Measurements from ENCODE around the gene IL4R. TPM values are rescaled to one million over a fixed set of nuclear protein-coding genes. Genes with fewer than 3 reads are reported as not detected.
"Not testable (repeated sequence)": the region's sequence is repeated elsewhere in the genome, so short reads cannot be mapped to it uniquely, and the experiment has no call there.

Gene IL4R
- total and polyA plus RNA-seq, 2 experiments from 2014 or later = 38.1 to 66.1 TPM

- no peak overlapping the region for H3K27ac ChIP-seq
- no peak overlapping the region for H3K4me3 ChIP-seq
- no peaks in the 10 kb centered on the region for H3K9me3 ChIP-seq (ENCODE audit: low read depth)
- H3K36me3 ChIP-seq = no peaks in the 10 kb centered on the region
- no peak for DNase-seq (ENCODE audit: low read depth in 1 of 2, low spot score in 1 of 2)
- TF ChIP-seq CTCF (IDR thresholded peaks at IDR 0.05; ENCODE audit: low read depth, low read length) = no peak
- no peaks in the 10 kb centered on the region for H3K4me1 ChIP-seq (ENCODE audit: low read depth)
- no peaks in the 10 kb centered on the region for H3K27me3 ChIP-seq
Measured at GRCh38 chr16:27269300-27270150, 44.2 kb upstream of the IL4R start.

GRCh38 chr16:27270349-27270748 lies 43.4 kb upstream of the IL4R start:
- Histone ChIP-seq H3K36me3 (no peaks in the 10 kb centered on the region), H3K27me3 (no peaks in the 10 kb centered on the region), H3K4me3 (no peak overlapping the region), H3K9me3 (ENCODE audit: low read depth) (no peaks in the 10 kb centered on the region), H3K27ac (no peak overlapping the region), H3K4me1 (ENCODE audit: low read depth) (no peaks in the 10 kb centered on the region)
- TF ChIP-seq CTCF (IDR thresholded peaks at IDR 0.05; ENCODE audit: low read depth, low read length) = no peak
- DNase-seq (ENCODE audit: low read depth in 1 of 2, low spot score in 1 of 2) = no peak

GRCh38 chr16:27272076-27272475 lies 41.7 kb upstream of the IL4R start:
- H3K27me3 ChIP-seq = no peaks in the 10 kb centered on the region
- H3K27ac ChIP-seq = no peak overlapping the region
- H3K4me1 ChIP-seq (ENCODE audit: low read depth) = no peaks in the 10 kb centered on the region
- no peak for DNase-seq (ENCODE audit: low read depth in 1 of 2, low spot score in 1 of 2)
- no peak overlapping the region for H3K4me3 ChIP-seq
- no peaks in the 10 kb centered on the region for H3K36me3 ChIP-seq
- H3K9me3 ChIP-seq (ENCODE audit: low read depth) = no peaks in the 10 kb centered on the region
- no peak for TF ChIP-seq CTCF (IDR thresholded peaks at IDR 0.05; ENCODE audit: low read depth, low read length)

- not testable (repeated sequence) for H3K4me3 ChIP-seq; H3K4me1 ChIP-seq (ENCODE audit: low read depth); H3K9me3 ChIP-seq (ENCODE audit: low read depth); DNase-seq (ENCODE audit: low read depth in 1 of 2, low spot score in 1 of 2); H3K27me3 ChIP-seq; H3K36me3 ChIP-seq; H3K27ac ChIP-seq
Measured at GRCh38 chr16:27272697-27273096, 41.1 kb upstream of the IL4R start.

- Histone ChIP-seq H3K27ac (no peak overlapping the region), H3K36me3 (no peaks in the 10 kb centered on the region), H3K9me3 (ENCODE audit: low read depth) (no peaks in the 10 kb centered on the region), H3K4me3 (no peak overlapping the region), H3K27me3 (no peaks in the 10 kb centered on the region), H3K4me1 (ENCODE audit: low read depth) (no peaks in the 10 kb centered on the region)
- no peak for TF ChIP-seq CTCF (IDR thresholded peaks at IDR 0.05; ENCODE audit: low read depth, low read length)
- no peak for DNase-seq (ENCODE audit: low read depth in 1 of 2, low spot score in 1 of 2)
Measured at GRCh38 chr16:27273330-27273669, 40.5 kb upstream of the IL4R start.

GRCh38 chr16:27273670-27274423 lies 39.9 kb upstream of the IL4R start:
- Histone ChIP-seq H3K36me3 (no peaks in the 10 kb centered on the region), H3K27me3 (no peaks in the 10 kb centered on the region), H3K9me3 (ENCODE audit: low read depth) (no peaks in the 10 kb centered on the region), H3K27ac (no peak overlapping the region), H3K4me3 (no peak overlapping the region), H3K4me1 (ENCODE audit: low read depth) (no peaks in the 10 kb centered on the region)
- no peak for TF ChIP-seq CTCF (IDR thresholded peaks at IDR 0.05; ENCODE audit: low read depth, low read length)
- DNase-seq (ENCODE audit: low read depth in 1 of 2, low spot score in 1 of 2) = no peak

- not testable (repeated sequence) for H3K27ac ChIP-seq; H3K9me3 ChIP-seq (ENCODE audit: low read depth); H3K36me3 ChIP-seq; H3K27me3 ChIP-seq; H3K4me3 ChIP-seq; DNase-seq (ENCODE audit: low read depth in 1 of 2, low spot score in 1 of 2); H3K4me1 ChIP-seq (ENCODE audit: low read depth)
Measured at GRCh38 chr16:27274424-27274874, 39.3 kb upstream of the IL4R start.
